Activated CD8-positive, alpha-beta memory T cell treated with anti-CD3 and anti-CD28 coated beads, Interleukin-2, amount 50 U/mL, for 1 hour (primary cell): ENCODE measurements around the gene FNDC1.

Experiments used
- DNase-seq: peaks from one replicate; pipeline ENCODE4 v3.0.0-alpha.2; 2020; ENCODE audit errors: extremely low read depth

The FNDC1 gene

GRCh38 chr6:159305804-159306537, 136.8 kb downstream of the FNDC1 start:
- DNase-seq = no peak

GRCh38 chr6:159307246-159307790, 138.1 kb downstream of the FNDC1 start:
- DNase-seq = no peak

- no peak for DNase-seq
Observed at GRCh38 chr6:159308198-159308597, 139.0 kb downstream of the FNDC1 start.

GRCh38 chr6:159309723-159310122, 140.5 kb downstream of the FNDC1 start:
- no peak for DNase-seq

- no peak for DNase-seq
Observed at GRCh38 chr6:159311618-159312017, 142.4 kb downstream of the FNDC1 start.

- no peak for DNase-seq
Observed at GRCh38 chr6:159312206-159312605, 143.0 kb downstream of the FNDC1 start.

GRCh38 chr6:159313018-159313417, 143.8 kb downstream of the FNDC1 start:
- no peak for DNase-seq

- no peak for DNase-seq
Observed at GRCh38 chr6:159315562-159315961, 146.4 kb downstream of the FNDC1 start.

- no peak for DNase-seq
Observed at GRCh38 chr6:159317430-159317829, 148.2 kb downstream of the FNDC1 start.

- DNase-seq = no peak
Observed at GRCh38 chr6:159321267-159321666, 152.1 kb downstream of the FNDC1 start.
